Mucosa of descending colon (tissue), 3 donors: ENCODE measurements around the gene KANK2. TPM values are rescaled to one million over a fixed set of nuclear protein-coding genes. Genes with fewer than 3 reads are reported as not detected.
"Not testable (repeated sequence)": the region's sequence is repeated elsewhere in the genome, so short reads cannot be mapped to it uniquely, and the experiment has no call there.

ENCODE experiments used
- ATAC-seq: fragments of 200-7000 bp; cut with Tn5 transposase; one replicate; pipeline ENCODE4 v1.9.1; 2020; ENCODE audit warnings: mild to moderate bottlenecking, moderate library complexity
- DNase-seq, 3 donors: peaks; one replicate each; pipeline ENCODE4 v3.0.0-alpha.2; 2020
- H3K36me3 ChIP-seq: fragments of 200-600 bp; one replicate; pipeline ENCODE4 v1.8.0; 2021; ENCODE audit warnings: low read depth, mild to moderate bottlenecking
- H3K4me1 ChIP-seq: fragments of 200-600 bp; one replicate; pipeline ENCODE4 v1.8.0; 2021; ENCODE audit warnings: low read depth, mild to moderate bottlenecking
- H3K4me3 ChIP-seq: fragments of 200-600 bp; one replicate; pipeline ENCODE4 v1.8.0; 2021; ENCODE audit warnings: mild to moderate bottlenecking
- H3K9me3 ChIP-seq: fragments of 200-600 bp; one replicate; pipeline ENCODE4 v1.8.0; 2021; ENCODE audit warnings: mild to moderate bottlenecking
- CTCF ChIP-seq: fragments of 200-600 bp; IDR thresholded peaks from one replicate; pipeline ENCODE4 v1.8.0; 2022; ENCODE audit warnings: antibody characterized with exemption, mild to moderate bottlenecking
- intact Hi-C, 2 donors: fragments of 100-400 bp; cut with DNase I in 1 of 2; cut with micrococcal nuclease in 1 of 2; formaldehyde crosslinking; loops; one replicate each; pipeline versions ENCODE4 v1.11.0 to v1.11.1; 2022; cut with DNase I, micrococcal nuclease
- total RNA-seq, 3 donors: library from RNA; stranded (reverse); fragmentation: NEBNext Ultra II Directional in 2 of 3; extraction: Animal tissue kit (Norgen Biotek cat#: 25700) in 2 of 3; gene quantifications; one replicate each; pipeline versions ENCODE4 v1.2.1 to v1.2.4, GENCODE V29; 2021 to 2023
- donor health status: DM: no; HTN: no; CAD: no; lungs with moderate emphysema.
- donor health status: DM: no; HTN: no; CAD: no.
- donor health status: DM: no; HTN: yes; CAD: no.

KANK2 gene
- total RNA-seq, 3 donors from 2014 or later = 28.0 to 562 (median 77.5) TPM

- no peak for TF ChIP-seq CTCF
- Histone ChIP-seq H3K36me3 (no peaks in the 10 kb centered on the region), H3K4me1 (peaks cover 11% of the 10 kb centered on the region), H3K4me3 (no peak overlapping the region), H3K9me3 (no peaks in the 10 kb centered on the region)
- ATAC-seq = no peak
- intact Hi-C loops = no loop called here
- DNase-seq = no peak
Observed at GRCh38 chr19:11148001-11148400, 49.3 kb downstream of the KANK2 start.

- Histone ChIP-seq H3K9me3 (no peaks in the 10 kb centered on the region), H3K36me3 (no peaks in the 10 kb centered on the region), H3K4me3 (no peak overlapping the region), H3K4me1 (peaks cover 12% of the 10 kb centered on the region)
- DNase-seq (no peak), ATAC-seq (no peak)
- intact Hi-C loops = no loop called here
- TF ChIP-seq CTCF = no peak
Observed at GRCh38 chr19:11145536-11145924, 51.8 kb downstream of the KANK2 start.

DNA sequence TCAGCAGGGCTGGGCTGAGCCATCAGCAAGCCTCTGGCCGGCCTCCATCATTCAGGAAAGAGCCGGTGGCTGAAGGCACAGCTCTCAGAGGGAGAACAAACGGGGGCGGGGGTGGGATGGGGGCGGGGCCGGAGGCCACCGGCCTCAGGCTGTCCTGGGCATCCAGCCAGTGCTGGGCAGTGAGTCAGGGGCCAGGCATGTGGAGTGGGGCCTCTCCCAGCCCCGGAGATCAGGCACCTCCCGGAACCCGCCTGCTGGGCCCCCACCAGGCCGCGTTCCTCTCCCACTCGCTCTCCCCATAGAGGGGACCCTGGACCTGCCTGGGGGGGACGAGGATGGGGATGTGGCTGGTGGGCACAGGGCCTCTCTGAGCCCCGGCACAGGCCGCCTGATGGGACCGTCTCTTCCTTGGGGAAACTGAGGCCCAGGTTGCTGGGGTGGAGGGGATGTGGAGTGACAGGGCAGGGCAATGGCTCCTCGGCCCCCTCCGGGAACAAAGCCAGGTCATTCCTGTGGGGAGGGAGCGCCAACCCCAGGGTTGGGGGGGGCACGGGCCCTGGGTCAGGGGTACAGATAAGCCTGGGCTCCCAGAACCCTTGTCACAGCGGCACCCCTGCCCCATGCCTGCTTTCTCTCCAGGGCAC, 54.7 kb downstream of the KANK2 start:
- no peaks in the 10 kb centered on the region for H3K9me3 ChIP-seq
- peaks cover 26% of the 10 kb centered on the region for H3K4me1 ChIP-seq
- TF ChIP-seq CTCF = no peak
- no peak overlapping the region for H3K4me3 ChIP-seq
- no peaks in the 10 kb centered on the region for H3K36me3 ChIP-seq
- intact Hi-C loops = no loop called here
- ATAC-seq (peak; percentile 48), DNase-seq (peak; percentile 55 to 80 (median 78))

GRCh38 chr19:11141937-11142527, 55.3 kb downstream of the KANK2 start:
- intact Hi-C loops = no loop called here
- Histone ChIP-seq H3K36me3 (no peaks in the 10 kb centered on the region), H3K4me3 (no peak overlapping the region), H3K4me1 (peaks cover 28% of the 10 kb centered on the region), H3K9me3 (no peaks in the 10 kb centered on the region)
- DNase-seq (no peak), ATAC-seq (no peak)
- TF ChIP-seq CTCF = no peak

- ATAC-seq (no peak), DNase-seq (no peak)
- no peak for TF ChIP-seq CTCF
- H3K4me3 ChIP-seq = no peak overlapping the region
- H3K36me3 ChIP-seq = no peaks in the 10 kb centered on the region
- peaks cover 28% of the 10 kb centered on the region for H3K4me1 ChIP-seq
- no peaks in the 10 kb centered on the region for H3K9me3 ChIP-seq
- intact Hi-C loops = no loop called here
Observed at GRCh38 chr19:11140896-11141295, 56.4 kb downstream of the KANK2 start.

DNA sequence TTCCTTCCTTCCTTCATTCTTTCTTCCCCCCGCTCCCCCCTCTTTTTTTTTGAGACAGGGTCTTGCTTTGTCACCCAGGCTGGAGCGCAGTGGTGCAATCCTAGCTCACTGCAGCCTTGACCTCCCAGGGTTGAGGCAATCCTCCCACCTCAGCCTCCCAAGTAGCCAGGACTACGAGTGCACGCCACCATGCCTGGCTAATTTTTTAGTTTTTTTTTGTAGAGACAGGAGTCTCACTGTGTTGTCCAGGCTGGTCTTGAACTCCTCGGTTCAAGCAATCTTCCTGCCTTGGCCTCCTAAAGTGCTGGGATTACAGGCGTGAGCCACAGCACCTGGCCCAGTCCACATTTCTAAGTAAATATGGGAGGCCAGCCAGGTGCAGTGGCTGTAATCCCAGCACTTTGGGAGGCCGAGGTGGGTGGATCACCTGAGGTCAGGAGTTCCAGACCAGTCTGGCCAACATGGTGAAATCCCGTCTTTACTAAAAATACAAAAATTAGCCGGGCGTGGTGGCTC, 57.3 kb downstream of the KANK2 start:
- H3K36me3 ChIP-seq, ATAC-seq, H3K9me3 ChIP-seq, H3K4me3 ChIP-seq, DNase-seq, intact Hi-C loops: not testable (repeated sequence)
- peaks cover 28% of the 10 kb centered on the region for H3K4me1 ChIP-seq
